ENCODE results near the gene MACROD2.

Gene MACROD2

DNA sequence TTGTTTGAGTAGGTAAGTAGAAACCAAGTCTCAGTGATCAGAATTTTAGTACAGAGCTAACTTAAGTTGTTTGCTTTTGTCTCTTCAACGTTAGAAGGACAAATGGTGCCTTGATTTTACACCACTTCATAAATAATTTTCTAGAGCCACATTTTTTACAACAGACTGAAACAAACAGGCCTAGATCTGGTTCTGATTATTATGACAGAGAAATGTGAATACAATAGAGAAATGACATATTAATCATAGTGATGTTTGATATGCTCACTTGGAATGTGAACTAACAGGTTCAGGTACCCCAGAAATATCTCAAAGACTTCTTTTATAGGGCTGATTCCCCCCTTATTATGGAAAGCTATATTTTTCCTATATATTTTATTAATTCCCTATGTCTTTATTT is 1817.4 kb downstream of the MACROD2 start:
- no peak for DNase-seq (ENCODE audit: low read depth)

DNA sequence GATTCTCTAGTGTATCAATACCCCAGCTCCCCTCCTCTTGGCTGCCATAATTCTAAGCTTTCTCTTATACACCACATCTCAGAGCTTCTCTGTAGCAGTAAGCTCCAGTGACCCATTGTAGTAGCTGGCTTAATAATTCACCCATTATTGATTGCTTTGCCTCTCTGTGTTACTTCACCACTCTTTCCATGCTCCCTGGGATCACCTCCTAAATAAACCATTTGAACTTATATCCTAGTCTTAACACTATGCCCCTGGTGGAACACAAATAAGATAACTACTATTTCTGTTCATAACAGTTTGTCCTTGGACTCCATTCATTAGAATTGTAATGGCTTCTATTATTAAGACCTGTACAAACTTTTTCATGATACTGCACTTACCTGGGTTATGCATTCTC is 1819.0 kb downstream of the MACROD2 start:
- DNase-seq (ENCODE audit: low read depth): no peak

DNA sequence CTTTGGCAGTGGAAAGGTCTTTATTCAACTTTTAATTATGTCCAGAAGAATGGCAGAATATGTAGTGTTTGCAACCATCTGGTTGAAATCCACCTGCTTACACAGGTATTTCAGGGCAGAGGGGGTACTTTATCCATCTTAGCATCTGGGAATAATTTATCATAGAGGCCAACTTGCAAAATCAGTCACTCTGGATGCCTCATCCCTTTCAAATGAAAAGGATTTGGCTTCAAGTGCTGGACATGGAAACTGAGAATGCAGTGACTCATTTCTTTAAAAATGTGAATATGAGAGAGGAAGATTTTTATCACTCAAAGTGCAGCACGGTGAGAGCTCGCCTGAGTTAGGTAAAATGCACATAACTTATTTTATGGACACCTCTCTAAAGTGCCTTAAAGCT is 1819.6 kb downstream of the MACROD2 start:
- DNase-seq (ENCODE audit: low read depth): no peak

DNA sequence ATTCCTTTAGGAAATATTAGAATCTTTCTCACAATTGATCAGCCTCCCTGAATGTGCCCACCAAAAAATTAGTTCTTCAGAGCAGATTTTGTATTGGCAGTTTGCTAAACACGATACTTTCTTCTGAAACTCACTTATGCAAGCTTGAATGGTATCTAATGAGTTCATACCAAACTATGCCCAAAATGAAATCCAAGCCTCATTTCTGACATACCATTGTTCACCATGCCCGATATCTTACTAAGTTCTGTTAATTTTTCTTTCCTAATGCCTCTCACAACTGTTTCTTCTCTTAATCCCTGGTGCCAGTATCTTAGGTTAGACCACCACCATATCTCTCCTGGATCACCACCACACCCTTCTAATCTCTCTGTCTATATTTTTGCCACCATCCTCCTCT is 1822.0 kb downstream of the MACROD2 start:
- no peak for DNase-seq (ENCODE audit: low read depth)

GRCh38 chr20:15818651-15819071 is 1823.3 kb downstream of the MACROD2 start:
- DNase-seq (ENCODE audit: low read depth): no peak

GRCh38 chr20:15823718-15824117 is 1828.4 kb downstream of the MACROD2 start:
- DNase-seq (ENCODE audit: low read depth): no peak

DNA sequence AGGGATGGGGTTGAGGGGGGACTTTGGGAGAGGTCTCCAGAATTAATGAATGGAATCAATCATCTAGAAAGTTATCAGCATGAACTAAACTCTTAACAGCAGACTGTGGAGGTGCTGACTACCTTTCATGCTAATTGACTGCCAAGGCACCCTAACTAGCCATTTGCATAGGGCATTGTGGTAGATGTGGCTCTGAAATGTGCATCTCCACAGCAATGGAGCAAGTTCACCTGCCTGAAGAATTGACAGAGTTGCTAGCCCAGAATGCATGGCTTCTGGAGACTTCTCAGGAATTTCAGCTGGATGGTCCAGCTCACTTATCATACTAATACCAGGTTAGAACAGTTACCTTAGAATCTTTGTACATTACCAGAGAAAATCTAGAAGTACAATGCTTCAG is 1832.3 kb downstream of the MACROD2 start:
- no peak for DNase-seq (ENCODE audit: low read depth)

GRCh38 chr20:15831201-15831600 is 1835.9 kb downstream of the MACROD2 start:
- DNase-seq (ENCODE audit: low read depth): no peak

DNA sequence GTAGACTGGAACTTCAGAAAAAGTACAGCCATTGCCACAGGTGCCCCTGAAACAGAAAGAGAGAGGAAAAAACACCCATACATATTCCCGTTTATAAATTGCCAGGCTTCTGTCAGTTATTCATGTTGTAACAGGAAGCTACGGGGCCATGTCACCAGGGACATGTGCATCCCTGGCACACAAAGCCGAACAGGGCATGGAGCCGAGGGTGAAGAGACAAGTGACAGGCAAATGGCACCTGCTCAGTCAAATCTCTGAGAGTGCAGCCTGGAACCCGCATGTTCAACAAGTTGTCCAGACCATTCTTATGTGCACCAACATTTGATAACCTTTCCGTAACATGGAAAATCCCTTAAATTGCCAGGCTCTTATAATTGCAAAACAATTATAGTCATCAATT is 1837.2 kb downstream of the MACROD2 start:
- DNase-seq (ENCODE audit: low read depth): no peak

DNA sequence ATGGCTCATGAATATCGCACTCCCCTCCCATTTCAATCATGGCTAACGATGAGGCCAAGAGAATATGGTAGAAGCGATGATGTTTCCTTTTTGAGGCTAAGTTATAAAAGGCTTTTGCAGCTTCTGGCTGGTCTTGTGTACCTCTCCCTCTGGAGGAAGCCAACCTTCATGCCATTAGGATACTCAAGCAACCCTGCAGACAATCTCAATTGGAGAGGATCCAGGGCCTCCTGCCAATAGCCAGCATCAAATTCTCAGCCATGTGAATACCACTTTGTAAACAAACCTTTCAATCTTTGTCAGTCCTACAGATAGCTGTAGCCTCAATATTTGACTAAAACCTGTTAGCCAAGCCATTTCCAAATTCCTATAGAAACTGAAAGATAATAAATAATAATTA is 1839.5 kb downstream of the MACROD2 start:
- no peak for DNase-seq (ENCODE audit: low read depth)

DNA sequence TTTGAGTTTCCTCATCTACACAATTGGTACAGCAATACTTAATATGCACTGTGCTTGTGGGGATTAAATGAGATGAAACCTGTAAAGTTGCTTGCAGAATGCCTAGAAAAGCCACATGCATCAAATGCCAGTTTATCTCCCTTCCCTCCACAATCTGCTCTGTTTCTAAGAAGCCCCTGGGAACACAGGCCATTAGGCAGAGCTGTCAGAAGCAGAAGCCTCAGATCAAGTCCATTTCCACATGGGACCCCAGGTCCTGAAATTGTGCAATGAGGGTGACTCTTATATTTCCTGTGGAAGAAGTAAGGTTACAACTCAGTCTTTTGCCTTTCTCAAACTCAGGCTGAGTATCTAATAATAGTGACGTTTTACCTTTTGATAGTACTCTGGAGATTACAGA is 1840.5 kb downstream of the MACROD2 start:
- DNase-seq (ENCODE audit: low read depth): no peak

- DNase-seq (ENCODE audit: low read depth): no peak
Measured at GRCh38 chr20:15836634-15837033, 1841.3 kb downstream of the MACROD2 start.

GRCh38 chr20:15837563-15837962 is 1842.2 kb downstream of the MACROD2 start:
- DNase-seq (ENCODE audit: low read depth): no peak

DNA sequence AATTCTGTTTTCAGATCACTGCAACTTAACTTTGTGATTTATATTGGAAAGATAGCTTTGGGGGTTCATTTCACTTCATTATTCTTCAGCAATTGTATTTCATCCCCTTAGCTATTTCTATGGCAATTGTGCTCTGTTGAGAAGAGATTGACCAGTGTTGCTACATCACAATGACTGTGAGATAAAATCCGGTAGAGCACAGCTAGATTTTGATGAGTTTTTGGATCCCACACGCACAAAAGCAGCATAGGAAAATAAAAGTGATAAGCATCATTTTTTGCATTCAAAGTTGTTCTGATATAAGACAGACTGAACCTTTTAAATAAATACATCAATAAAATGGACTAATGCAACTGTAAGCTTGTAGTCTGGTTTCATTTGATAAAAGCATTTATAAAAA is 1843.2 kb downstream of the MACROD2 start:
- no peak for DNase-seq (ENCODE audit: low read depth)

- no peak for DNase-seq (ENCODE audit: low read depth)
Measured at GRCh38 chr20:15840636-15841301, 1845.5 kb downstream of the MACROD2 start.

DNA sequence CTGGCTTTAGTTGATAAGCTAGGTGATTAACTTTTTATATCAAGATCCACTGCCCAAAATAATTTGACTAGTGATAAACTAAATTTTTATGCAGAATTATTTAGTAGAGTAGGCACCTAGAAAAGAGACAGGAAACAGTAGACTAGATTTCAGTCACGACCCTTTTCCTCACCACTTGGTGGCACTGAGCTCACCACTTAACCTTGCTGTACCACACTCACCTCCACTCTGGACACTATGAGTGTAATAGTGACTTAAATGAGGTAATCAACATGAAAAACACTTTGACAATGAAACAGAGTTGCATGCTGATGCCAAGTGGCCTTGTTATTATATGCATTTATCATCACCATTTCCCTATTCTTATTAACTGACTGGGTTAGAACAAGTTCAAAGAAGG is 1847.6 kb downstream of the MACROD2 start:
- no peak for DNase-seq (ENCODE audit: low read depth)

- no peak for DNase-seq (ENCODE audit: low read depth)
Measured at GRCh38 chr20:15843777-15844176, 1848.5 kb downstream of the MACROD2 start.

DNA sequence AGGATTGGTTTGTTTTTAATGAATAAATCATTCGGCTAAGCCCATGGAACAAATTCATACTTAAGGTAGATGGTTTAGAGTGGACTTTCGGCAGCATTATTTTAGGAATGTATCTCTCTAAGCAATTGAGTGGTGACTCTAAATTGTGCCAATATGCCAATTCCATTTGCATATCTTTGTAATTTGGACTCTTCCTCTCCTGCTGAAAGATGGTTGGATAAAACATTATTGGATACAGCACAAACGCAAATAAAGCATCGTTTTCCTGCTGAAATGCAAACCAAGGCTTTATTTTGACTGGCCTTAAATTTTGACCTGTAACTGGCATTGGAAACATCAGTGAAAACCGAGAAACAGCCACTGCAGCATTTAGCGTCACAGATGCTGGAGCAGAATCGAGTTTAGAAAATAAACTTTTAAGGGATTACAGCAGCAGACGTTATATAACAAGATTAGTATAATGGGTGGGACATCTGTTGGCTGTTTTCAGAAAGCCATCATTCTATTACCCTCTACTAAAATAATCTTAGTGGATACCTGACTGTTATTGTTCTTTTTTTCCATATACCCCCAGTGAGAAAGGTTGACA is 1852.0 kb downstream of the MACROD2 start:
- no peak for DNase-seq (ENCODE audit: low read depth)

DNA sequence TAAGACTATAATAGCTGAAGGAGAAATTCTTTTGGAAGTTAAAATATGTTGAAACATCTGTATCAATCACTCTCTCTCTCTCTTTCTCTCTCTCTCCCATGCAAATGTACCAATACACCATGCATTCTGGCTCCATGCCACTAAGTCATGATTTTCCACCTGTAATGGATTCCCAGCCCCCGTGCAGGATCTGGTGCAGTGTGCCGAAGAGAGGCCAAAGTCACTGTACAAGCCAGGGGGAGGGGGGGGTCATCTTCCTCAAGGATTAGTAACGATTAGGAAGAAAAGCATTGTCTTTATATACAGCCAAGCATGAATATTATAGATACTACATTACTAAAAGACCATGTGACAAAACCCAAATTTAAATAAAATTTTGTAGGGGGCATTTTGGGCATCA is 1852.8 kb downstream of the MACROD2 start:
- no peak for DNase-seq (ENCODE audit: low read depth)

DNA sequence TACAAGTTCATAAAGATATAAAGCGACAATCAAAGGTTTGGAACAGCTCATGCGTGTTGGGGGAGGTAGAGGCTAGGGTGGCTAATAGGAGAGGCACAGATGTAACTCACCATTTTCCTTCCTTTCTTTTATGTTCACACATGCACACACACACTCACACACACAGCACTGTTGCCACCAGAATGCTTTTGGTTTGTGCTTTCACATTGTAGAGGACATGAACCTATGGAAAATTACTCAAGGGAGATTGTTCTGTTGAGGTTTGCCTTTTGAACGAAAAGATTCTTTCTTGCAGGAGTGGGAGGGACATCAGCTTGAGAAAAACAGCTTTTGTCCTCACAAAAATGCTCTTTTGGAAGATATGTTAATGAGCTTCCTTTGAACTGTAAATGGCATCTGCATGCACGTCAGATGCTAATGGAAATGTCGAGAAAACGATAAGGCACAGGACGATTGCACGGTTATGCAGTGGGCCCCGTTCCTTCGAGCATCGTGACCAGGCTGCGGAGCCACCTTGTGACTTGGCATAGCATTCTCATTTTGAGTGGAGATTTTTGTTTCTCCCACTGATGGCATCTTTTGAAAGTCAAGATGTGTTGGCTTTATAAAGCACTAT is 1853.8 kb downstream of the MACROD2 start:
- no peak for DNase-seq (ENCODE audit: low read depth)

- no peak for DNase-seq (ENCODE audit: low read depth)
Measured at GRCh38 chr20:15851576-15852215, 1856.4 kb downstream of the MACROD2 start.

DNA sequence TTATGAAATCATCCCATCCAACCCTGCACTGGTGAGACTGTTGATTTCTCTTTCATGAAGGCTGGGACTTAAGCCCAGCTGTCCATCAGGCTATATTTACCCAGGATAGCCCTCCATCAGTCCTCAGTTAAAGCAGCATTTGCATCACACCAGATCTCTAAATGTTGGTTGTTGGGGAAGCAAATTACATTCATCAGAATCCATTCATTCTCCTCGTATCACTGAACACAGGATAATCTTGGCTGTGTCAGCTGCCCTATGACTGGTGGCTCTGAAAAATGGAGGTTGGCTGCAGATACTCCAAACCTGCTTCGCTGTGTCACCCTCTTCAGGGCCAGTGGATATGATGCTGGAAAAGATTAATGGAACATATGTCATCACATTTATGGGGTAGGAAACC is 1859.6 kb downstream of the MACROD2 start:
- no peak for DNase-seq (ENCODE audit: low read depth)

GRCh38 chr20:15857173-15857784 is 1862.0 kb downstream of the MACROD2 start:
- no peak for DNase-seq (ENCODE audit: low read depth)

Data from T follicular helper cell (primary cell).